Measurements from ENCODE around the gene ENOX2.
"Not testable (repeated sequence)": the region's sequence is repeated elsewhere in the genome, so short reads cannot be mapped to it uniquely, and the experiment has no call there.

ENOX2 gene

GRCh38 chrX:130801901-130802300 is 101.1 kb downstream of the ENOX2 start:
- Histone ChIP-seq H3K4me2 (ENCODE audit: low read length) (no peak overlapping the region), H3K79me2 (ENCODE audit: control insufficient read depth, low read length) (no peaks in the 10 kb centered on the region), H3K27ac (ENCODE audit: low read depth, low read length) (no peak overlapping the region), H3F3A (ENCODE audit: control insufficient read depth, insufficient read depth) (no peaks in the 10 kb centered on the region), H3K4me3 (ENCODE audit: low read length) (no peak overlapping the region), H3K9me3 (ENCODE audit: control insufficient read depth, insufficient read depth, low read length) (no peaks in the 10 kb centered on the region), H3K9me2 (replicated peaks; ENCODE audit: control insufficient read depth, low read length) (no peaks in the 10 kb centered on the region), H4K20me1 (ENCODE audit: control insufficient read depth, insufficient read depth, low read depth, low read length) (no peaks in the 10 kb centered on the region), H3K27me3 (ENCODE audit: control insufficient read depth, low read length) (no peaks in the 10 kb centered on the region), H3K36me3 (ENCODE audit: control insufficient read depth, low read length) (no peaks in the 10 kb centered on the region), H3K4me1 (ENCODE audit: control insufficient read depth, low read length) (no peaks in the 10 kb centered on the region)
- TF ChIP-seq EZH2phosphoT487 (IDR thresholded peaks at IDR 0.05; ENCODE audit: borderline replicate concordance, low read length) (no peak), CTCF (IDR thresholded peaks at IDR 0.05; ENCODE audit: low read depth, low read length, poor library complexity, severe bottlenecking) (no peak)

GRCh38 chrX:130799393-130799792 is 103.6 kb downstream of the ENOX2 start:
- Histone ChIP-seq H3K4me3 (ENCODE audit: low read length) (no peak overlapping the region), H4K20me1 (ENCODE audit: control insufficient read depth, insufficient read depth, low read depth, low read length) (no peaks in the 10 kb centered on the region), H3K9me2 (replicated peaks; ENCODE audit: control insufficient read depth, low read length) (no peaks in the 10 kb centered on the region), H3K4me2 (ENCODE audit: low read length) (no peak overlapping the region), H3K79me2 (ENCODE audit: control insufficient read depth, low read length) (no peaks in the 10 kb centered on the region), H3F3A (ENCODE audit: control insufficient read depth, insufficient read depth) (no peaks in the 10 kb centered on the region), H3K4me1 (ENCODE audit: control insufficient read depth, low read length) (no peaks in the 10 kb centered on the region), H3K36me3 (ENCODE audit: control insufficient read depth, low read length) (no peaks in the 10 kb centered on the region), H3K27ac (ENCODE audit: low read depth, low read length) (no peak overlapping the region), H3K27me3 (ENCODE audit: control insufficient read depth, low read length) (no peaks in the 10 kb centered on the region), H3K9me3 (ENCODE audit: control insufficient read depth, insufficient read depth, low read length) (no peaks in the 10 kb centered on the region)
- TF ChIP-seq CTCF (IDR thresholded peaks at IDR 0.05; ENCODE audit: low read depth, low read length, poor library complexity, severe bottlenecking): no peak
- no peak for TF ChIP-seq EZH2phosphoT487 (IDR thresholded peaks at IDR 0.05; ENCODE audit: borderline replicate concordance, low read length)

- H3K36me3 ChIP-seq (ENCODE audit: control insufficient read depth, low read length): no peaks in the 10 kb centered on the region
- H3K9me2 ChIP-seq (replicated peaks; ENCODE audit: control insufficient read depth, low read length): no peaks in the 10 kb centered on the region
- H3K27me3 ChIP-seq (ENCODE audit: control insufficient read depth, low read length): no peaks in the 10 kb centered on the region
- no peak overlapping the region for H3K4me3 ChIP-seq (ENCODE audit: low read length)
- TF ChIP-seq CTCF (IDR thresholded peaks at IDR 0.05; ENCODE audit: low read depth, low read length, poor library complexity, severe bottlenecking) (no peak), EZH2phosphoT487 (IDR thresholded peaks at IDR 0.05; ENCODE audit: borderline replicate concordance, low read length) (no peak)
- H3F3A ChIP-seq (ENCODE audit: control insufficient read depth, insufficient read depth): no peaks in the 10 kb centered on the region
- no peak overlapping the region for H3K4me2 ChIP-seq (ENCODE audit: low read length)
- no peaks in the 10 kb centered on the region for H3K79me2 ChIP-seq (ENCODE audit: control insufficient read depth, low read length)
- no peaks in the 10 kb centered on the region for H3K4me1 ChIP-seq (ENCODE audit: control insufficient read depth, low read length)
- H3K9me3 ChIP-seq (ENCODE audit: control insufficient read depth, insufficient read depth, low read length): no peaks in the 10 kb centered on the region
- no peaks in the 10 kb centered on the region for H4K20me1 ChIP-seq (ENCODE audit: control insufficient read depth, insufficient read depth, low read depth, low read length)
- H3K27ac ChIP-seq (ENCODE audit: low read depth, low read length): no peak overlapping the region
These were observed 109.0 kb downstream of the ENOX2 start for GRCh38 chrX:130793975-130794374.

DNA sequence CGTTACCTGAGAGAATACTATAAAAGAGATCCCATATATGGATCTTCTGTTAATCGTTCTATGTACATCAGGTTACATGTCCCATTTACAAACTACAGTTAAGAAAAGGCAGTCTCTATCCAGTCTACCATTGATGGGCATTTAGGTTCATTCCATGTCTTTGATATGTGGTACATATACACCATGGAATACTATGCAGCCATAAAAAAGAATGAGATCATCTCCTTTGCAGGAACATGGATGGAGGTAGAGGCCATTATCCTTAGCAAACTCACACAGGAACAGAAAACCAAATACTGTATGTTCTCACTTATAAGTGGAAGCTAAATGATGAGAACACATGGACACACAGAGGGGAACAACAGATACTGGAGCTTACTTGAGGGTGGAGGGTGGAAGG is 111.1 kb downstream of the ENOX2 start:
- not testable (repeated sequence) for H3K4me1 ChIP-seq (ENCODE audit: control insufficient read depth, low read length); H3K9me3 ChIP-seq (ENCODE audit: control insufficient read depth, insufficient read depth, low read length); H4K20me1 ChIP-seq (ENCODE audit: control insufficient read depth, insufficient read depth, low read depth, low read length); H3K9me2 ChIP-seq (replicated peaks; ENCODE audit: control insufficient read depth, low read length); H3K4me3 ChIP-seq (ENCODE audit: low read length); H3K36me3 ChIP-seq (ENCODE audit: control insufficient read depth, low read length); H3K27me3 ChIP-seq (ENCODE audit: control insufficient read depth, low read length); H3K4me2 ChIP-seq (ENCODE audit: low read length); H3F3A ChIP-seq (ENCODE audit: control insufficient read depth, insufficient read depth); H3K27ac ChIP-seq (ENCODE audit: low read depth, low read length); H3K79me2 ChIP-seq (ENCODE audit: control insufficient read depth, low read length)
